ENCODE results near the gene PTPN4. TPM values are rescaled to one million over a fixed set of nuclear protein-coding genes. Genes with fewer than 3 reads are reported as not detected.

PTPN4 gene
- total RNA-seq, 5 donors from 2014 or later (not counting 1 experiment from before 2014, with no cell fraction given), result 105 to 134 (median 126) TPM

- 64% methylated on average over 3 of the region's 5 CpGs for WGBS (ENCODE audit: insufficient coverage)
- no peaks in the 10 kb centered on the region for H3K36me3 ChIP-seq (ENCODE audit: control insufficient read depth in 2 of 2, extremely low read depth in 1 of 2, insufficient read depth in 1 of 2, low read length in 1 of 2)
These were observed 2.9 kb upstream of the PTPN4 start for GRCh38 chr2:119756837-119757236.

GRCh38 chr2:119758881-119759450, 756 bp upstream of the PTPN4 start:
- Histone ChIP-seq H3K9me3 (no peaks in the 10 kb centered on the region), H3K27ac (ENCODE audit: low read length) (peak overlapping the region; percentile 89), H3K27me3 (replicated peaks in 1 of 2; ENCODE audit: control insufficient read depth in 2 of 2, extremely low read depth in 1 of 2, insufficient read depth in 2 of 2, low read length in 1 of 2) (no peaks in the 10 kb centered on the region), H3K36me3 (ENCODE audit: control insufficient read depth in 2 of 2, extremely low read depth in 1 of 2, insufficient read depth in 1 of 2, low read length in 1 of 2) (no peaks in the 10 kb centered on the region), H3K4me3 (ENCODE audit: control insufficient read depth in 1 of 2, extremely low read depth in 1 of 2, low read length in 1 of 2) (peak overlapping the region; percentile 68 to 95), H3K4me1 (ENCODE audit: control insufficient read depth in 1 of 2, extremely low read depth in 1 of 2, insufficient read depth in 2 of 2, low read length in 2 of 2) (peaks cover 7 to 19% of the 10 kb centered on the region in 2 experiments)
- Mint-ChIP-seq H3K4me3 (peak overlapping the region; percentile 83 to 93 (median 93)), H3K27ac (peak overlapping the region; percentile 63 to 82), H3K27me3 (no peaks in the 10 kb centered on the region), H3K36me3 (no peaks in the 10 kb centered on the region), H3K9me3 (no peaks in the 10 kb centered on the region), H3K4me1 (peaks cover 35 to 40% (median 40%) of the 10 kb centered on the region in 3 donors)
- 0% methylated on average over 2 of the region's 13 CpGs for WGBS (ENCODE audit: insufficient coverage)
- POLR2A ChIA-PET, result interaction anchor here (0.6 to 1.0 kb wide), 9 partner anchors 10 to 418 kb away, joined by 3 to 8 read pairs (median 4); no protein-coding TSS in a partner anchor
- CTCF ChIA-PET, result interaction anchor here in 1 of 2 donors (1.0 to 2.6 kb wide), 6 partner anchors 11 to 418 kb away, joined by 3 to 15 read pairs (median 5); partner anchors contain the start of gene TMEM177
- no peak for DNase-seq
- no peak for ATAC-seq (replicated peaks in 1 of 4)

More at GRCh38 chr2:119756837-119757236, 2.9 kb upstream of the PTPN4 start:
- Histone ChIP-seq H3K4me1 (ENCODE audit: control insufficient read depth in 1 of 2, extremely low read depth in 1 of 2, insufficient read depth in 2 of 2, low read length in 2 of 2) (peaks cover 6 to 7% of the 10 kb centered on the region in 2 experiments), H3K9me3 (no peaks in the 10 kb centered on the region), H3K4me3 (ENCODE audit: control insufficient read depth in 1 of 2, extremely low read depth in 1 of 2, low read length in 1 of 2) (no peak overlapping the region), H3K27ac (ENCODE audit: low read length) (no peak overlapping the region), H3K27me3 (replicated peaks in 1 of 2; ENCODE audit: control insufficient read depth in 2 of 2, extremely low read depth in 1 of 2, insufficient read depth in 2 of 2, low read length in 1 of 2) (no peaks in the 10 kb centered on the region)
- DNase-seq (no peak), ATAC-seq (replicated peaks in 1 of 4) (no peak)
- no peak overlapping the region for H3K4me3 Mint-ChIP-seq
- no peaks in the 10 kb centered on the region for H3K36me3 Mint-ChIP-seq
- H3K27me3 Mint-ChIP-seq, result no peaks in the 10 kb centered on the region
- no peaks in the 10 kb centered on the region for H3K9me3 Mint-ChIP-seq
- ChIA-PET CTCF (interaction anchor here (0.9 to 2.0 kb wide), 4 partner anchors 10 to 419 kb away, joined by 3 to 12 read pairs (median 4); no protein-coding TSS in a partner anchor), POLR2A (interaction anchor here (0.6 to 1.0 kb wide), 3 partner anchors 24 to 104 kb away, joined by 3 to 6 read pairs (median 4); partner anchors contain the start of gene TMEM177 (in 1 of the 2))
- peak overlapping the region; percentile 1 to 56 for H3K27ac Mint-ChIP-seq
- H3K4me1 Mint-ChIP-seq, result peaks cover 23 to 27% (median 24%) of the 10 kb centered on the region in 3 donors

- H3K4me1 Mint-ChIP-seq, result peaks cover 49 to 52% (median 51%) of the 10 kb centered on the region in 3 donors
- H3K9me3 ChIP-seq, result no peaks in the 10 kb centered on the region
- peak overlapping the region; percentile 83 to 87 (median 85) for H3K4me3 Mint-ChIP-seq
- H3K9me3 Mint-ChIP-seq, result no peaks in the 10 kb centered on the region
- peak overlapping the region; percentile 60 for H3K27ac ChIP-seq (ENCODE audit: low read length)
- H3K4me1 ChIP-seq (ENCODE audit: control insufficient read depth in 1 of 2, extremely low read depth in 1 of 2, insufficient read depth in 2 of 2, low read length in 2 of 2), result peaks cover 7 to 22% of the 10 kb centered on the region in 2 experiments
- H3K27me3 ChIP-seq (replicated peaks in 1 of 2; ENCODE audit: control insufficient read depth in 2 of 2, extremely low read depth in 1 of 2, insufficient read depth in 2 of 2, low read length in 1 of 2), result no peaks in the 10 kb centered on the region
- ChIA-PET POLR2A (interaction anchor here (0.6 to 1.0 kb wide), 6 partner anchors 33 to 417 kb away, joined by 3 to 8 read pairs (median 5); no protein-coding TSS in a partner anchor), CTCF (interaction anchor here (0.6 to 2.6 kb wide), 9 partner anchors 18 to 472 kb away, joined by 3 to 15 read pairs (median 4); partner anchors contain the start of gene TMEM177 (in 1 of the 2))
- ATAC-seq (replicated peaks in 1 of 4), result peak; percentile 3 to 17 (median 12)
- peak overlapping the region; percentile 77 to 84 for H3K27ac Mint-ChIP-seq
- H3K36me3 ChIP-seq (ENCODE audit: control insufficient read depth in 2 of 2, extremely low read depth in 1 of 2, insufficient read depth in 1 of 2, low read length in 1 of 2), result no peaks in the 10 kb centered on the region
- no peaks in the 10 kb centered on the region for H3K27me3 Mint-ChIP-seq
- peak overlapping the region; percentile 95 to 98 for H3K4me3 ChIP-seq (ENCODE audit: control insufficient read depth in 1 of 2, extremely low read depth in 1 of 2, low read length in 1 of 2)
- peak in 4 of 35 experiments; percentile 16 to 30 (median 20) for DNase-seq
- peaks cover 4% of the 10 kb centered on the region for H3K36me3 Mint-ChIP-seq
- WGBS (ENCODE audit: insufficient coverage), result 2% methylated on average over 13 of the region's 37 CpGs
These were observed 674 bp downstream of the PTPN4 start for GRCh38 chr2:119760237-119760955.

- peaks cover 7 to 25% of the 10 kb centered on the region in 2 experiments for H3K4me1 ChIP-seq (ENCODE audit: control insufficient read depth in 1 of 2, extremely low read depth in 1 of 2, insufficient read depth in 2 of 2, low read length in 2 of 2)
- WGBS (ENCODE audit: insufficient coverage), result 25% methylated on average over 3 of the region's 4 CpGs
- no peak for ATAC-seq (replicated peaks in 1 of 4)
- DNase-seq, result peak in 1 of 35 experiments; percentile 27
- H3K36me3 ChIP-seq (ENCODE audit: control insufficient read depth in 2 of 2, extremely low read depth in 1 of 2, insufficient read depth in 1 of 2, low read length in 1 of 2), result no peaks in the 10 kb centered on the region
- peaks cover 8% of the 10 kb centered on the region for H3K36me3 Mint-ChIP-seq
- CTCF ChIA-PET, result interaction anchor here (0.5 to 2.6 kb wide), 5 partner anchors 62 to 415 kb away, joined by 3 to 10 read pairs (median 4); partner anchors contain the start of gene TMEM177 (in 1 of the 2)
- H3K27me3 Mint-ChIP-seq, result no peaks in the 10 kb centered on the region
- no peaks in the 10 kb centered on the region for H3K27me3 ChIP-seq (replicated peaks in 1 of 2; ENCODE audit: control insufficient read depth in 2 of 2, extremely low read depth in 1 of 2, insufficient read depth in 2 of 2, low read length in 1 of 2)
- no peaks in the 10 kb centered on the region for H3K9me3 ChIP-seq
- POLR2A ChIA-PET, result interaction anchor here in 1 of 2 donors (0.6 kb wide), 1 partner anchor 9 kb away, joined by 6 read pairs; no protein-coding TSS in a partner anchor
- peak overlapping the region; percentile 95 to 98 for H3K4me3 ChIP-seq (ENCODE audit: control insufficient read depth in 1 of 2, extremely low read depth in 1 of 2, low read length in 1 of 2)
- peak overlapping the region; percentile 83 to 87 (median 85) for H3K4me3 Mint-ChIP-seq
- peaks cover 55 to 56% (median 56%) of the 10 kb centered on the region in 3 donors for H3K4me1 Mint-ChIP-seq
- no peaks in the 10 kb centered on the region for H3K9me3 Mint-ChIP-seq
- no peak overlapping the region for H3K27ac ChIP-seq (ENCODE audit: low read length)
- peak overlapping the region; percentile 77 to 84 for H3K27ac Mint-ChIP-seq
These were observed 1.2 kb downstream of the PTPN4 start for GRCh38 chr2:119760956-119761275.

- DNase-seq (no peak), ATAC-seq (replicated peaks in 1 of 4) (no peak)
- no peaks in the 10 kb centered on the region for H3K9me3 ChIP-seq
- 84% methylated on average over 3 of the region's 4 CpGs for WGBS (ENCODE audit: insufficient coverage)
- H3K4me1 ChIP-seq (ENCODE audit: control insufficient read depth in 1 of 2, extremely low read depth in 1 of 2, insufficient read depth in 2 of 2, low read length in 2 of 2), result peaks cover 0 to 37% of the 10 kb centered on the region in 2 experiments
- no peak overlapping the region for H3K4me3 ChIP-seq (ENCODE audit: control insufficient read depth in 1 of 2, extremely low read depth in 1 of 2, low read length in 1 of 2)
- Mint-ChIP-seq H3K27ac (no peak overlapping the region), H3K9me3 (no peaks in the 10 kb centered on the region), H3K27me3 (no peaks in the 10 kb centered on the region), H3K36me3 (peaks cover 8% of the 10 kb centered on the region), H3K4me1 (peaks cover 46 to 53% (median 52%) of the 10 kb centered on the region in 3 donors), H3K4me3 (peak overlapping the region in 2 of 3 donors; percentile 27 to 37)
- CTCF ChIA-PET, result interaction anchor here in 1 of 2 donors (0.5 kb wide), 1 partner anchor 122 kb away, joined by 5 read pairs; no protein-coding TSS in a partner anchor
- POLR2A ChIA-PET, result interaction anchor here in 1 of 2 donors (1.2 kb wide), 1 partner anchor 13 kb away, joined by 5 read pairs; no protein-coding TSS in a partner anchor
- no peaks in the 10 kb centered on the region for H3K27me3 ChIP-seq (replicated peaks in 1 of 2; ENCODE audit: control insufficient read depth in 2 of 2, extremely low read depth in 1 of 2, insufficient read depth in 2 of 2, low read length in 1 of 2)
- no peak overlapping the region for H3K27ac ChIP-seq (ENCODE audit: low read length)
- H3K36me3 ChIP-seq (ENCODE audit: control insufficient read depth in 2 of 2, extremely low read depth in 1 of 2, insufficient read depth in 1 of 2, low read length in 1 of 2), result no peaks in the 10 kb centered on the region
These were observed 5.1 kb downstream of the PTPN4 start for GRCh38 chr2:119764832-119765231.
